GM10847 (cell line): ENCODE data around the gene ZNFX1.

Source experiments
- POLR2A ChIP-seq: IDR thresholded peaks from 2 replicates; pipeline ENCODE4 v1.6.1; 2011; ENCODE audit not compliant: insufficient read length; ENCODE audit errors: extremely low read depth

The ZNFX1 gene

DNA sequence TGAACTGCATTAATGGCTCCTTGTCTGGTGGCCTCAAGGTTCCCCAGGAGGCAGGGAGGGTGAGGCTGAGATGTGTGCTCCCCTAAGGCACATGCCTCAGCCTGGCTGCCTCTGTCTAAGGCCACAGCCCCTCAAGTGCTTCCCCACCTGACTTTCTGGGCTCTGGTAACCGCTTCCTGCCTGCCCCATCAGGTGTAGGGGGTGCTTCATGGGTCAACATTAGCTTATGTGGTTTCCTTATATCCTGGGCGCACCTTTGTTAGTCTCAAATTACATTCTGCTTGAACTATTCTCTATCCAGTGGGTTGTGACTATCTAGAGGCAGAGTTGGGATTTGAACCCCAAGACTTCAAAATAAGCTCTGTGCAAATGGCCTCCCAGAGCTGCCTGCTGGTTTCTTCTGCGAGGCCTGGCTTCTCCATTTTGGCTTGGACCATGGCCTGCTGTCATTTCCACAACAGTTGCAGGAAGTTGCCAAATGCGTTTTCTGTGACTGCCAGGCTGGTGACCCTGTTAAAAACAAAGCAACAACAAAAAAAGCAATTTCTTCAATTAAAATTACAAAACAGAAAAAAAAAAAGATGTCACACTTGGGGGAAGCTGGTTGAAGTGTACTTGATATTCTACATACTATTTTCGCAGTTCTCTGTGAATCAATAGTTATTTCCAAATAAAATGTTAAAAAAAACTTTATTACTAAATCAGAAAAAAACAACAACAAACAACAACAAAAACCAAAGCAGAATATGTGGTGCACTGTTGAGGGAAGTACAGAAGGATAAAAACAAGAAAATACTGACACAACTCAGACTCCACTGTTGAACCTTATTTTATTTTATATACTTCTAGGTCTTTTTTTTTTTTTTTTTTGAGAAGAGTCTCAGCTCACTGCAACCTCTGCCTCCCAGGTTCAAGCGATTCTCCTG lies 20.0 kb upstream of the ZNFX1 start:
- TF ChIP-seq POLR2A, result no peak

DNA sequence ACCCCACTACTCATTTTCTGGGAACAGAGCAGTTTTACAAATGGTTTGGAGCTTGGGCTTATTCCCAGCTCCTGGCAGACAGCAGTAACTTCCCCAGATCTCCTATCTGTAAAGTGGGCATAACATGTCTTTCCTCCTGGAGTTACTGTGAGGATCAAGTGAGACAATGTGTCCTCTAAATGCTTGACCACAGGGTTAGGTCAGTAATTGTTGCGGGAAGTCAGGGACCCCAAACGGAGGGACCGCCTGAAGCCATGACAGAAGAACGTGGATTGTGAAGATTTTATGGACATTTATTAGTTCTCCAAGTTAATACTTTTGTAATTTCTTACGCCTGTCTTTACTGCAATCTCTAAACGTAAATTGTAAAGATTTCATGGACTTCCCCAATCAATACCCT lies 15.3 kb upstream of the ZNFX1 start:
- no peak for TF ChIP-seq POLR2A

DNA sequence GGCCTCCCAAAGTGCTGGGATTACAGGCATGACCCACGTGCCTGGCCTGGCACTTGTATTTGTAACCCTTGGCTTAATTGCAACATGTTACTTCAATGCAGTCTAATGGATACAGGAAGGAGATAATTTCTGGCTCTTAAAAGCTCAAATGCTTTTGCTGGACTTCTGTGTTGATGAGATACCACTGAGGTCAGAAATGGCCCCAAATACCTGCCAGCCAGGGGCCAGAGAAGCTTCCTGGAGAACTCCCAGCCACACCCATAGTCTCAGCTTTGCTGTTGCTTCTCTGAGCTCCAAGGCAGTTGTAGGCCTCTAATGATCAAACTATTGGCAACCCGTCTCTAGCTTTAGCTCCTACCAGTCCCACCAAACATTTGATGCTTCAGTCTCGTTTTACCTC lies 14.2 kb upstream of the ZNFX1 start:
- no peak for TF ChIP-seq POLR2A

DNA sequence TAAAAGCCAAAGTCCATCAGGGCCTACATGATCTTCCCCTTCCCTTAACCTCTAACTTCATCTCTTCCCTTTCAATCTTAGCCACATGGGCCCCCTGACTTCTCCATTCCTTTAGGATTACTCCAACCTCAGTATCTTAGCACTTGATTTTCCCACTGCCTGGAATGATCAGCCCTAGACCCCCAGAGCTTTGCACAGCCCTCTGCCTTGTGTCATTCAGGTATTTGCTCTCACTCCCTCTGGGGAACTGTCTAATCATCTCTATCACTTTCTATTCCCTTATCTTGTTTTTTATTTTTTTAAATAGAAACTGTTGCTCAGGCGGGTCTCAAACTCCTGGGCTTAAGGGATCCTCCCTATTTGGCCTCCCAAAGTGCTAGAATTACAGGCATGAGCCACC lies 13.3 kb upstream of the ZNFX1 start:
- no peak for TF ChIP-seq POLR2A

DNA sequence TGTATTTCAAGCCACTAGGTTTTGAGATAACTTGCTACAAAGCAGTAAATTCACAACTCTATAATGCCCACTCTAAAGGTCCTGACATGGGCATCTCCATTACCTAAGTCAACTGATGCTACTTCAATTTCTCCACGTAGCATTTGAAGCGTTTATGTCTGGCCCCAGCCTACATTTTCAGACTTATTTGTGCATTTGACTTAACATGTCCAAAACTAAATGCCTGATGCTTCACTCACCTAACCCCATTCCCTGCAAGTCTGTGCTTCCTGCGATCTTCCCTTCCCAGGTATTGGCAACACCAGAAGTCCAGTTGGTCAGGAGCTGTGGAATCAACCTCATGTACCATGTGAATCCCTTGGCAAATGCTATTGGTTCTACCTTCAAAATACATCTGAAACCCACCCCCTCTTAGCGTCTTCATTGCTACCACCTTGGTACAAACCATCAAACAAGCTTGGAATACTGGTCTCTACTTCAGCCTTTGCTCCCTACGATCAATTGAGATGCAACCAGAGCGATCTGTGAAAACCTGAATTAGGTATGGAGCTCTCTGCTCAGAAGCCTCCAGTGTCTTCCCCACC lies 12.8 kb upstream of the ZNFX1 start:
- TF ChIP-seq POLR2A, result no peak

DNA sequence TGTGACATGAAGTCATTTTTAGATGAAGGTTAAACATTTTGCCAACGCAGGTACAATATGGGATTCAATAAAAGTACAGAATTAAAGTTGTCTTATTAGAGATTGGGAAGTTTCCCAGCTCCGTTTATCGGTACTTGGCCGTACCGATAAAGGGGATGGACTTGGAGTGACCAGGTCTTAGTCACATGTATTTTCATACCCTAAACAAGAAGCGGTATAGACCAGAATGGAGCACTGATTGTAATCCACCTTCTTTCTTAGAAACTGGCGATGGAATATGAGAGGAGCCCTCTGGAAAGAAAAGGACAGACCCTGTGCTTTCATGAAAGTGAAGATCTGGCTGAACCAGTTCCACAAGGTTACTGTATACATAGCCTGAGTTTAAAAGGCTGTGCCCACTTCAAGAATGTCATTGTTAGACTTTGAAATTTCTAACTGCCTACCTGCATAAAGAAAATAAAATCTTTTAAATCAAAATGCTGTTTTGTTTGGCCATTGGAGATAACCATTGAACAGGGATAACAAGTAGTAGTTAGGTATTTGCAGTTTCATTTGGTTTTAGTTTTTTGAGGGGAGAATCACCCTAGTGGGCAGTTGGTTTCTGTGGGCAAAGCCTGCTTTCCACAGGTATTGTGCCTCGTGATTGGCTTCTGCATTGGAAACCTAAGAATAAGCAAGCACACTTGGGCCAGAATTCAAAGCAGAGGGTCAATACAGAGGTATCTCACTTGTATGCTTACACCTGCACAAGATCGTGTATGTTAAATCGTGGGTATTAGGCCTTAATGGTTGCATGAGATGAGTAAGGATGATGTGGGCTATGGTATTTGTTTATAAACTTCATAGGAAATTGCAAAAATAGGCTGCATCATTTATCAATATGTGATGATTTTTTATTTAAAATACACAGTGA lies 11.2 kb upstream of the ZNFX1 start:
- TF ChIP-seq POLR2A, result no peak

DNA sequence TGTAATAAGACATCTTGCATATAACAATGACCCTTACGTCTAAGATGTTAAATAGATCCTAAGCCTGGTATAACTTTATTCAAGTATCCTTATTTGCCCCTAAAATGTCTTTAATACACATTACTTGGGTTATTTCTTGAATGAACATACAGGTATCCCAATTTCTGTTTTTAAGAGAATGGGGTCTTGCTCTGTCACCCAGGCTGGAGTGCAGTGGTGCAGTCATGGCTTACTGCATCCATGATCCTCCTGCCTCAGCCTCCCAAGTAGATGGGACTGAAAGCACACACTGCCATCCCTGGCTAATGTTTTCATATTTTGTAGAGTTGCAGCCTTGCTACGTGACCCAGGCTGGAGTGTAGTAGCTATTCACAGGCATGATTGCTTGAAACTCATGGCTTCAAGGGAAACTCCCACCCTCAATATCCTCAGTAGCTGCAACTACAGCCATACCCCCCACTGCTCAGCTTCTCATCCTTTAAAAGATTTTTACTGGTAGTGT lies 10.4 kb upstream of the ZNFX1 start:
- no peak for TF ChIP-seq POLR2A

DNA sequence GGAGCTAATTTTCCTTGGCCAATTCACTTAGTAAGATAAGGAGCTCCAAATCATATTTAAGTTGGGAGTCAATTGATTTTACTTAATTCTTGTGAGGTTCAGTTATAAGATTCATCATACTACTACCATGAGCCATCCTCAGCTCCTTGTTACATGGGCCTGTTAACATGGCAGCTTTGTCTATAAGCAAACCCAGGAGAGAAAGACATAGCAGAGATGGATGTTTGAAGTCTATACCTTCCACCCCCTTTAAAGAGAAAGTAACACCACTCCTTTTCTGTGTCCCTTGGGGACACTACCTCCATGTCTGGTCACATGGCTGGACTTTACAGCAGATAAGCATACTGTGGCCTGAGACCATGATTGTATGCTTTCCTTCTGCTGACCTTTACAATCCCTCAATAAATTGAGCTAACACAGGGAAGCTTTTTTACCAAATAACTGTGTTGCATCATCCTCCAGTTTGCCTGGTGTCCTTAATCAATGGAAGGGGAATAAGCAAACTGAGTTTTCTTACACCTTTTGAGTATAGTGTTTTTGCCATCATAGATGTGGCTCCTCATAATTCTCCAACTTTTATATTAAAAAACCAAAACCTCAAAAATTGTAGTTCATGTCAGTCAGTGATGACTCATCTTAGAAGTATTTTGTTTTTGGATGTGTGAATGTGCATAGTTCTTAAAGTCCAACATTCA lies 9.8 kb upstream of the ZNFX1 start:
- no peak for TF ChIP-seq POLR2A

DNA sequence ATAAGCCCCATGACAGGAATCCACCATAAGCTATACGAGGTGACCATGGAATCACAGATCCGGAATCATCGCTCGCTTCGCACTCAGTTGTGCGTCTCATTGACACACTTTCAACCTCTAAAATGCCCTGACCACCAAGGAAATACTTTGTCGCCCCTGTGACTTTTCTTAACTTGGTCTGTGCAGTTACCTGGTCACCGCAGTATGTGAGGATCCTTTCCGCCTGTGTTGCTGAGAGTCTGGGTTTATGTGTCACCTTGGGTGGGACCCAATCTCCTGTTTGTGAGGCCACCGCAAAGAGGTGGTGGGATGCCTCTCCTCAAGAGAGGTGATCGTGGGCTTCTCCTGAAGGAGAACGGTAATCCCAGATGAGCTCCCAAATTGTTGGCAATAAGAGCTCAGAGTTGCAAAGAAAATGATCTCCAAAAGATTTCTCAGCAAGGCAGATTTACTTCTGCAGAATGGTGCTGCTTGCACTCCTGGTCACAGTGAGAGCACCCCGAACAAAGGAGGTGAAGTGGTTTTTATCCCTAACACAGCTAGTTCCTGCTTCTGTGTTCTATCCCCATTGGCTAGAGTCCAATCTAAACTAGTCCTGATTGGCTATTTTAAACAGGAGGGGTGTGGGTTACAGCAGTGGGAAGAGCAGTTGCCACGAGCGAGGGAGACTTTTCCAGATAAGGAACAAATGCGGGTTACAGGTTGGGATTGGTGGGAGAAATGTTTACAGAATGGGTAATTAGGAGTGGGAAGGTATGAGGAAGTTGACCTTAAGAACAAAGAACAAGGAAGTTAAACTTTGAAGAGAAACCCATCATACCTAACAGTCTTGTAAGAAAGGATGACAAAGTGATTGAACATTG lies 9.1 kb upstream of the ZNFX1 start:
- TF ChIP-seq POLR2A, result no peak

DNA sequence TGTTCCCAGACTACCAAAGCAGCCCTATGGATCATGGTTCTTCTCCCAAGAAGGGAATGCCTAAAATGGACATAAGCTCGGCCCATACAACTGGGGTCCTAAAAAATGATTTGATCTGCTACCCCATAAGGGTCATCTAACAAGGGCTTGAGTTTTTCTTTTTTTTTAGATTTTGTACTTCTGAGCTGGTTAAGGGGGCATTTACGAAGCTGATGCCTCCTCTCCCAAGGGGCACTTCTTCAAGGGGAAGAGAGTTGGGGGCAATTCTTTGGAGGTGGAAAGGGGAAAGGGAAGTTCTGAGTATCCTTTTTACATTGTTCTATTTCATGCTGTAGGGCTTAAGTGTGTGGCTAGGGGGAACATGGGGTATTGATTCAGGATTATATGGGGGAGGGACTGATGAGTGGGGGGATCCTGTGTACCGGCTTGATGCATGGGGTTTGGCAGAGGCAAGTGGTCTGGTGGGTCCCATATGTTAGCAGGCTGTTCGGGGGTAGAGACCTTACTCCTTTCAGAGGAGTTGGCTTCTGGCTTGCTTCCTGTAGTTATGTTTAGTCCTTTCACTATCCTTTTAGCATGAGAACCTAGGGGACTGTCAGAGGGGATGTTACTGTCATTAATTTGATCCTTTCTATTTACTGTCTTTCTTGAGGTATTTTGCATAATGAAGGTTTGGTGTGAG lies 8.1 kb upstream of the ZNFX1 start:
- no peak for TF ChIP-seq POLR2A

DNA sequence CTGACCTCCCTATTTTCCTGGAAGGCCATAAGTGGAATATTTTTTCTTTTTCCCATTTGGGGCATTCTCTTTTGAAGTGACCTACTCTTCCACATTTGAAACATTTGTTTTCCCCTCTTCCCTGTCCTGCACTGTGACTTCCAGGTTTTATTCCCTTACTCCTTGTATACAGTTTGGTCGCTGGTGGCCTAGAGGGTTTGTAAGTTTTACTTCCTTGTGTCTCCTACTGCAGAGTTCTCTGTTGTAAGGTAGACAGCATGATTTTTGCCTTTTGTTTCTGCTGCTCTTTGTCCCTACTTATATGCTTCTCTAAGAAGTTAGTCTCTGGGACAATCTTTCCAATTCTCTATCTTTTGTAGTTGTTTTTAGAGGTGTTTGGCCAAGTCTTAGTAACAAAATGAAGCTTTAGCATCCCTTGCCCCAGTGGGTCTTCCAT lies 7.4 kb upstream of the ZNFX1 start:
- no peak for TF ChIP-seq POLR2A

DNA sequence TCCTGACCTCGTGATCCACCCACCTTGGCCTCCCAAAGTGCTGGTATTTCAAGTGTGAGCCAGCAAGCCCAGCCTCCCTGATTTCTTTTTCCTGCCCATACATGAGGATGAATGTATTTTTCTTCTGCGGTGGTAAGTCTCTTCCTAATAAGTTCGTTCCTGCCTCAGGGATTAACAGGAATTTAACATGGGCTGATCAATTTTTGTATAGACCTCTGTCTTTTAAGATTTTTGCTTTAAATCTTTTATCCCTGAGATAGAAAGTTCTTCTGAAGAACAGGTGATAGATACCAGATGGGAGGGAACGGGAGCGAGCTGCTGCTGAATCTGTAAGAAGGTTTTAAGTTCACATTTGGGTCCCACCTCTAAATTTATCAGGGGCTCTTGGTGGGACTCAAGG lies 7.0 kb upstream of the ZNFX1 start:
- no peak for TF ChIP-seq POLR2A

DNA sequence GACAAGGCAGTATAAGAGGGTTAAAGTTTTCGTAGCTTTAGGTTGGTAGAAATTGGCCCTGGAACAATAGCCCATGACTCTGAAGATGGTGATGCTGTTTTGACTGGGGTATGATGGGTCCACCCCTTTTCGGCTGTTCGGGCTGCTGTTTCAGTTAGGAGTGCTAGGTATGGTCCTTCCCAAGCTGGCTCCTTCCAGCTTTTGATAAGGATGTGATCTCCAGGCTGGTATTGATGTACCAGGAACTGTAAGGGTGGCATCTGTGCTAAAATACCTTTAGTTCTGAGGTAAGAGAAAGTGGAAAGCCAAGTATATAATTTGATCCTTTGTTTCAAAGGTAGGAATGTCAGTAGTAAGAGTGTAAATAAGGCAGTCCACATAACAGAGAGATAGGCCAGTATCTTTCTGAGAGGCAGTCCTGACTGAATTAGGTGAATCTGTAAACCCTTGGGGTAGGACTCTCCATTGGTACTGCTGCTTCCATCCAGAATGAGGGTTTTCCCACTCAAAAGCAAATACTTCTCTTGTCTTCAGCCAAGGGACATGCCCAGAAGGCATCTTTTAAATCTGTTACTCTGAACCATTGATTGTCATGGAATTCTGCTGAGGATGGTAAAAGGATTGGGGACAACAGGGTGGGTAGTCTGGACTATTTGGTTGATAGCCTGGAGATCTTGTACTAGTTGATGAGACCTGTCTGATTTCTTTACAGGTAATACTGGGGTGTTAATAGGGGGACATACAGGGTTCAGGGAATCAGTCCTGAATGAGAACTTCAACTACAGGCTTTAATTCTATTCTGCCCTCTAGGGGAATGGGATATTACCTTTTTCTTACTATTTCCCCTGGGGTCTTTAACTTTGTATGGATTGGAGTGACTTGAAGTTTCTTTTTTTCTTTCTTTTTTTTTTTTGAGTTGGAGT lies 6.1 kb upstream of the ZNFX1 start:
- no peak for TF ChIP-seq POLR2A
